Stimulated activated CD8-positive, alpha-beta memory T cell treated with anti-CD3 and anti-CD28 coated beads, Interleukin-7, amount 100 ng/mL, for 4 hours (primary cell): Measurements from ENCODE around the gene ZNF3.

Experiments used
- DNase-seq, 2 donors: peaks; one replicate each; pipeline ENCODE4 v3.0.0-alpha.2; 2020; ENCODE audit warnings: low read depth in 2 of 2

ZNF3 gene

GRCh38 chr7:100109521-100110163 is 28.1 kb upstream of the ZNF3 start:
- DNase-seq, result no peak

GRCh38 chr7:100107890-100108289 is 26.4 kb upstream of the ZNF3 start:
- DNase-seq, result no peak

- DNase-seq, result no peak
These were observed 25.7 kb upstream of the ZNF3 start for GRCh38 chr7:100107125-100107737.

- DNase-seq, result no peak
These were observed 25.1 kb upstream of the ZNF3 start for GRCh38 chr7:100106633-100107032.

- no peak for DNase-seq
These were observed 24.0 kb upstream of the ZNF3 start for GRCh38 chr7:100105534-100105933.

- DNase-seq, result no peak
These were observed 21.7 kb upstream of the ZNF3 start for GRCh38 chr7:100102950-100103840.

GRCh38 chr7:100101016-100101862 is 19.7 kb upstream of the ZNF3 start, which contains the start of the genes AP4M1 and MCM7:
AP4M1 (plus strand) TSS chr7:100101643; CDS start chr7:100101715, 72 bp downstream.
MCM7 (minus strand) TSS chr7:100101397; CDS start chr7:100101294, 103 bp downstream.
- peak; percentile 94 to 95 for DNase-seq

- DNase-seq, result peak; percentile 77 to 85
These were observed 19.0 kb upstream of the ZNF3 start for GRCh38 chr7:100100420-100101015.

GRCh38 chr7:100099452-100099851 is 17.9 kb upstream of the ZNF3 start:
- DNase-seq, result no peak

GRCh38 chr7:100098913-100099312 is 17.4 kb upstream of the ZNF3 start:
- no peak for DNase-seq

GRCh38 chr7:100095704-100096103 is 14.2 kb upstream of the ZNF3 start:
- no peak for DNase-seq

GRCh38 chr7:100095289-100095688 is 13.8 kb upstream of the ZNF3 start:
- no peak for DNase-seq

GRCh38 chr7:100093925-100094486 is 12.5 kb upstream of the ZNF3 start:
- no peak for DNase-seq

GRCh38 chr7:100093498-100093897 is 12.0 kb upstream of the ZNF3 start:
- DNase-seq, result no peak

- DNase-seq, result no peak
These were observed 11.5 kb upstream of the ZNF3 start for GRCh38 chr7:100093054-100093453.

- no peak for DNase-seq
These were observed 10.1 kb upstream of the ZNF3 start for GRCh38 chr7:100091411-100092181.

GRCh38 chr7:100090527-100091410 is 9.2 kb upstream of the ZNF3 start:
- DNase-seq, result no peak

- no peak for DNase-seq
These were observed 8.1 kb upstream of the ZNF3 start for GRCh38 chr7:100089458-100090196.
